Activated CD8-positive, alpha-beta memory T cell treated with anti-CD3 and anti-CD28 coated beads, Interleukin-2, amount 50 U/mL, for 24 hours (primary cell): ENCODE measurements around the gene MED8.
A peak's percentile ranks its signal among the peaks of the same experiment; 100 is the strongest.
"Not testable (repeated sequence)": the region's sequence is repeated elsewhere in the genome, so short reads cannot be mapped to it uniquely, and the experiment has no call there.

Source experiments
- DNase-seq: peaks from one replicate; pipeline ENCODE4 v3.0.0-alpha.2; 2020; ENCODE audit errors: extremely low read depth

MED8 gene

GRCh38 chr1:43383449-43383848 is 6.2 kb downstream of the MED8 start:
- no peak for DNase-seq

- no peak for DNase-seq
Observed at GRCh38 chr1:43382027-43382779, 7.4 kb downstream of the MED8 start.

- DNase-seq: no peak
Observed at GRCh38 chr1:43381612-43382011, 8.0 kb downstream of the MED8 start.

GRCh38 chr1:43379476-43379875 is 10.1 kb downstream of the MED8 start:
- no peak for DNase-seq

GRCh38 chr1:43377831-43378230 is 11.8 kb downstream of the MED8 start:
- no peak for DNase-seq

GRCh38 chr1:43376723-43377235 is 12.8 kb downstream of the MED8 start:
- DNase-seq: no peak

GRCh38 chr1:43373066-43373940 is 16.3 kb downstream of the MED8 start:
- no peak for DNase-seq

GRCh38 chr1:43372172-43372571 is 17.4 kb downstream of the MED8 start:
- no peak for DNase-seq

- no peak for DNase-seq
Observed at GRCh38 chr1:43370564-43370963, 19.0 kb downstream of the MED8 start.

GRCh38 chr1:43369779-43370178 is 19.8 kb downstream of the MED8 start:
- DNase-seq: not testable (repeated sequence)

GRCh38 chr1:43368646-43369020 is 21.0 kb downstream of the MED8 start:
- no peak for DNase-seq

GRCh38 chr1:43367904-43368645 is 21.5 kb downstream of the MED8 start, which contains the start of gene ELOVL1:
ELOVL1 (minus strand) TSS chr1:43368011; CDS start chr1:43365609, 2,402 bp downstream.
- DNase-seq: peak; percentile 58

- DNase-seq: no peak
Observed at GRCh38 chr1:43367026-43367903, 22.3 kb downstream of the MED8 start.

- DNase-seq: no peak
Observed at GRCh38 chr1:43366601-43367025, 23.0 kb downstream of the MED8 start.

GRCh38 chr1:43366179-43366578 is 23.4 kb downstream of the MED8 start:
- DNase-seq: no peak

GRCh38 chr1:43365678-43366077 is 23.9 kb downstream of the MED8 start:
- DNase-seq: no peak

GRCh38 chr1:43363935-43364525 is 25.6 kb downstream of the MED8 start:
- no peak for DNase-seq

- no peak for DNase-seq
Observed at GRCh38 chr1:43363283-43363934, 26.2 kb downstream of the MED8 start.

- DNase-seq: no peak
Observed at GRCh38 chr1:43360616-43361015, 29.0 kb downstream of the MED8 start.

- no peak for DNase-seq
Observed at GRCh38 chr1:43359696-43360095, 29.9 kb downstream of the MED8 start.
